ENCODE measurements around the gene ANKS1B. TPM values are rescaled to one million over a fixed set of nuclear protein-coding genes. Genes with fewer than 3 reads are reported as not detected.

Gene ANKS1B
- total and polyA plus RNA-seq, 3 experiments from 2014 or later: 0.39 to 0.60 TPM; not detected in 1

- Mint-ChIP-seq H3K9me3 (peaks cover 0 to 15% (median 3%) of the 10 kb centered on the region in 5 donors), H3K27me3 (no peaks in the 10 kb centered on the region), H3K4me1 (no peaks in the 10 kb centered on the region), H3K36me3 (no peaks in the 10 kb centered on the region), H3K27ac (no peak overlapping the region), H3K4me3 (no peak overlapping the region)
- Histone ChIP-seq H3K9me3 (ENCODE audit: low read length) (no peaks in the 10 kb centered on the region), H3K4me3 (ENCODE audit: low read length) (no peak overlapping the region), H3K27me3 (ENCODE audit: insufficient read depth, low read length, poor library complexity, severe bottlenecking) (no peaks in the 10 kb centered on the region), H3K36me3 (ENCODE audit: insufficient read depth, low read length) (no peaks in the 10 kb centered on the region), H3K4me1 (ENCODE audit: insufficient read depth, low read length) (no peaks in the 10 kb centered on the region), H3K27ac (ENCODE audit: low read depth, low read length) (no peak overlapping the region)
- CTCF ChIA-PET: no interaction called here
- no peak for DNase-seq
- POLR2A ChIA-PET: no interaction called here
Measured at GRCh38 chr12:99281277-99281676, 703.5 kb downstream of the ANKS1B start.

- H3K27me3 ChIP-seq (ENCODE audit: insufficient read depth, low read length, poor library complexity, severe bottlenecking): no peaks in the 10 kb centered on the region
- no peaks in the 10 kb centered on the region for H3K4me1 ChIP-seq (ENCODE audit: insufficient read depth, low read length)
- Mint-ChIP-seq H3K27me3 (no peaks in the 10 kb centered on the region), H3K36me3 (no peaks in the 10 kb centered on the region), H3K4me3 (no peak overlapping the region), H3K9me3 (peaks cover 0 to 15% (median 6%) of the 10 kb centered on the region in 5 donors), H3K27ac (no peak overlapping the region), H3K4me1 (no peaks in the 10 kb centered on the region)
- ChIA-PET POLR2A (no interaction called here), CTCF (no interaction called here)
- no peak for DNase-seq
- no peak overlapping the region for H3K4me3 ChIP-seq (ENCODE audit: low read length)
- H3K27ac ChIP-seq (ENCODE audit: low read depth, low read length): no peak overlapping the region
- no peaks in the 10 kb centered on the region for H3K36me3 ChIP-seq (ENCODE audit: insufficient read depth, low read length)
- no peaks in the 10 kb centered on the region for H3K9me3 ChIP-seq (ENCODE audit: low read length)
Measured at GRCh38 chr12:99278899-99279298, 705.8 kb downstream of the ANKS1B start.

GRCh38 chr12:99277591-99278379 is 707.0 kb downstream of the ANKS1B start:
- H3K4me1 ChIP-seq (ENCODE audit: insufficient read depth, low read length): no peaks in the 10 kb centered on the region
- no peak overlapping the region for H3K4me3 Mint-ChIP-seq
- H3K27me3 ChIP-seq (ENCODE audit: insufficient read depth, low read length, poor library complexity, severe bottlenecking): no peaks in the 10 kb centered on the region
- ChIA-PET CTCF (no interaction called here), POLR2A (no interaction called here)
- H3K27ac ChIP-seq (ENCODE audit: low read depth, low read length): no peak overlapping the region
- H3K36me3 Mint-ChIP-seq: no peaks in the 10 kb centered on the region
- H3K4me3 ChIP-seq (ENCODE audit: low read length): no peak overlapping the region
- H3K4me1 Mint-ChIP-seq: no peaks in the 10 kb centered on the region
- H3K9me3 Mint-ChIP-seq: peaks cover 0 to 14% (median 6%) of the 10 kb centered on the region in 5 donors
- no peaks in the 10 kb centered on the region for H3K9me3 ChIP-seq (ENCODE audit: low read length)
- H3K36me3 ChIP-seq (ENCODE audit: insufficient read depth, low read length): no peaks in the 10 kb centered on the region
- DNase-seq: no peak
- H3K27me3 Mint-ChIP-seq: no peaks in the 10 kb centered on the region
- H3K27ac Mint-ChIP-seq: no peak overlapping the region

- POLR2A ChIA-PET: no interaction called here
- Histone ChIP-seq H3K36me3 (ENCODE audit: insufficient read depth, low read length) (no peaks in the 10 kb centered on the region), H3K4me3 (ENCODE audit: low read length) (no peak overlapping the region), H3K4me1 (ENCODE audit: insufficient read depth, low read length) (no peaks in the 10 kb centered on the region), H3K27me3 (ENCODE audit: insufficient read depth, low read length, poor library complexity, severe bottlenecking) (no peaks in the 10 kb centered on the region), H3K9me3 (ENCODE audit: low read length) (no peaks in the 10 kb centered on the region), H3K27ac (ENCODE audit: low read depth, low read length) (no peak overlapping the region)
- H3K27ac Mint-ChIP-seq: no peak overlapping the region
- H3K4me1 Mint-ChIP-seq: no peaks in the 10 kb centered on the region
- CTCF ChIA-PET: no interaction called here
- H3K4me3 Mint-ChIP-seq: no peak overlapping the region
- DNase-seq: no peak
- H3K9me3 Mint-ChIP-seq: peaks cover 0 to 20% (median 7%) of the 10 kb centered on the region in 5 donors
- no peaks in the 10 kb centered on the region for H3K27me3 Mint-ChIP-seq
- no peaks in the 10 kb centered on the region for H3K36me3 Mint-ChIP-seq
Measured at GRCh38 chr12:99271071-99271470, 713.7 kb downstream of the ANKS1B start.

GRCh38 chr12:99267038-99267437 is 717.7 kb downstream of the ANKS1B start:
- Mint-ChIP-seq H3K27ac (no peak overlapping the region), H3K4me3 (no peak overlapping the region), H3K27me3 (no peaks in the 10 kb centered on the region), H3K36me3 (no peaks in the 10 kb centered on the region), H3K4me1 (no peaks in the 10 kb centered on the region), H3K9me3 (peaks cover 0 to 11% (median 6%) of the 10 kb centered on the region in 5 donors)
- Histone ChIP-seq H3K4me3 (ENCODE audit: low read length) (no peak overlapping the region), H3K27me3 (ENCODE audit: insufficient read depth, low read length, poor library complexity, severe bottlenecking) (no peaks in the 10 kb centered on the region), H3K4me1 (ENCODE audit: insufficient read depth, low read length) (no peaks in the 10 kb centered on the region), H3K36me3 (ENCODE audit: insufficient read depth, low read length) (no peaks in the 10 kb centered on the region), H3K27ac (ENCODE audit: low read depth, low read length) (no peak overlapping the region), H3K9me3 (ENCODE audit: low read length) (no peaks in the 10 kb centered on the region)
- DNase-seq: no peak
- ChIA-PET CTCF (no interaction called here), POLR2A (no interaction called here)

GRCh38 chr12:99265648-99266047 is 719.1 kb downstream of the ANKS1B start:
- H3K9me3 Mint-ChIP-seq: peaks cover 0 to 9% (median 7%) of the 10 kb centered on the region in 5 donors
- H3K27me3 ChIP-seq (ENCODE audit: insufficient read depth, low read length, poor library complexity, severe bottlenecking): no peaks in the 10 kb centered on the region
- DNase-seq: no peak
- ChIA-PET CTCF (no interaction called here), POLR2A (no interaction called here)
- no peaks in the 10 kb centered on the region for H3K4me1 ChIP-seq (ENCODE audit: insufficient read depth, low read length)
- H3K9me3 ChIP-seq (ENCODE audit: low read length): no peaks in the 10 kb centered on the region
- no peak overlapping the region for H3K27ac Mint-ChIP-seq
- H3K27me3 Mint-ChIP-seq: no peaks in the 10 kb centered on the region
- no peaks in the 10 kb centered on the region for H3K36me3 Mint-ChIP-seq
- H3K36me3 ChIP-seq (ENCODE audit: insufficient read depth, low read length): no peaks in the 10 kb centered on the region
- no peak overlapping the region for H3K4me3 ChIP-seq (ENCODE audit: low read length)
- no peaks in the 10 kb centered on the region for H3K4me1 Mint-ChIP-seq
- H3K27ac ChIP-seq (ENCODE audit: low read depth, low read length): no peak overlapping the region
- H3K4me3 Mint-ChIP-seq: no peak overlapping the region

GRCh38 chr12:99261256-99261655 is 723.5 kb downstream of the ANKS1B start:
- Histone ChIP-seq H3K36me3 (ENCODE audit: insufficient read depth, low read length) (no peaks in the 10 kb centered on the region), H3K4me3 (ENCODE audit: low read length) (no peak overlapping the region), H3K27me3 (ENCODE audit: insufficient read depth, low read length, poor library complexity, severe bottlenecking) (no peaks in the 10 kb centered on the region), H3K4me1 (ENCODE audit: insufficient read depth, low read length) (no peaks in the 10 kb centered on the region), H3K27ac (ENCODE audit: low read depth, low read length) (no peak overlapping the region), H3K9me3 (ENCODE audit: low read length) (no peaks in the 10 kb centered on the region)
- ChIA-PET POLR2A (no interaction called here), CTCF (no interaction called here)
- no peaks in the 10 kb centered on the region for H3K4me1 Mint-ChIP-seq
- DNase-seq: no peak
- no peak overlapping the region for H3K27ac Mint-ChIP-seq
- H3K4me3 Mint-ChIP-seq: no peak overlapping the region
- H3K9me3 Mint-ChIP-seq: peaks cover 0 to 10% (median 0%) of the 10 kb centered on the region in 5 donors
- no peaks in the 10 kb centered on the region for H3K36me3 Mint-ChIP-seq
- no peaks in the 10 kb centered on the region for H3K27me3 Mint-ChIP-seq

GRCh38 chr12:99260456-99260996 is 724.2 kb downstream of the ANKS1B start:
- H3K27me3 Mint-ChIP-seq: no peaks in the 10 kb centered on the region
- Histone ChIP-seq H3K27ac (ENCODE audit: low read depth, low read length) (no peak overlapping the region), H3K36me3 (ENCODE audit: insufficient read depth, low read length) (no peaks in the 10 kb centered on the region), H3K27me3 (ENCODE audit: insufficient read depth, low read length, poor library complexity, severe bottlenecking) (no peaks in the 10 kb centered on the region), H3K4me3 (ENCODE audit: low read length) (no peak overlapping the region), H3K9me3 (ENCODE audit: low read length) (no peaks in the 10 kb centered on the region), H3K4me1 (ENCODE audit: insufficient read depth, low read length) (no peaks in the 10 kb centered on the region)
- no peak overlapping the region for H3K4me3 Mint-ChIP-seq
- POLR2A ChIA-PET: no interaction called here
- CTCF ChIA-PET: no interaction called here
- peaks cover 0 to 8% (median 0%) of the 10 kb centered on the region in 5 donors for H3K9me3 Mint-ChIP-seq
- no peak for DNase-seq
- no peaks in the 10 kb centered on the region for H3K4me1 Mint-ChIP-seq
- H3K36me3 Mint-ChIP-seq: no peaks in the 10 kb centered on the region
- no peak overlapping the region for H3K27ac Mint-ChIP-seq
